ENCODE results near the gene PPA1.

- no peak for TF ChIP-seq EZH2 (IDR thresholded peaks at IDR 0.05; ENCODE audit: borderline replicate concordance, low read length)
- TF ChIP-seq CTCF (conservative IDR thresholded peaks at IDR 0.05 in 1 of 2, IDR thresholded peaks at IDR 0.05 in 1 of 2; ENCODE audit: extremely low read depth in 1 of 2, insufficient read depth in 1 of 2, low read depth in 1 of 2, low read length in 2 of 2), result no peak
Measured at GRCh38 chr10:70266056-70266455, 32.8 kb upstream of the PPA1 start.
